GM21515 (cell line): Measurements from ENCODE around the gene RXYLT1.
"Not testable (repeated sequence)": the region's sequence is repeated elsewhere in the genome, so short reads cannot be mapped to it uniquely, and the experiment has no call there.

Source experiments
- ATAC-seq: cut with Tn5 transposase; IDR thresholded peaks from one replicate; pipeline ENCODE4 v1.9.1; 2021; ENCODE audit not compliant: unreplicated experiment

RXYLT1 gene

GRCh38 chr12:63779498-63780481 is at the start of gene RXYLT1:
RXYLT1 (plus strand) TSS chr12:63779909; CDS start chr12:63779961, 52 bp downstream.
- peak; percentile 96 for ATAC-seq

- ATAC-seq = not testable (repeated sequence)
These were observed 46.9 kb upstream of the RXYLT1 start for GRCh38 chr12:63732779-63733178.

GRCh38 chr12:63733585-63733984 is 46.1 kb upstream of the RXYLT1 start:
- not testable (repeated sequence) for ATAC-seq

GRCh38 chr12:63740551-63740950 is 39.2 kb upstream of the RXYLT1 start:
- not testable (repeated sequence) for ATAC-seq

- not testable (repeated sequence) for ATAC-seq
These were observed 38.3 kb upstream of the RXYLT1 start for GRCh38 chr12:63741431-63741830.

- not testable (repeated sequence) for ATAC-seq
These were observed 35.6 kb upstream of the RXYLT1 start for GRCh38 chr12:63744110-63744509.

GRCh38 chr12:63746470-63746869 is 33.2 kb upstream of the RXYLT1 start:
- ATAC-seq = not testable (repeated sequence)

- ATAC-seq = not testable (repeated sequence)
These were observed 32.6 kb upstream of the RXYLT1 start for GRCh38 chr12:63747136-63747535.

- no peak for ATAC-seq
These were observed 32.2 kb upstream of the RXYLT1 start for GRCh38 chr12:63747553-63747952.

GRCh38 chr12:63752283-63752682 is 27.4 kb upstream of the RXYLT1 start:
- no peak for ATAC-seq

- ATAC-seq = no peak
These were observed 26.9 kb upstream of the RXYLT1 start for GRCh38 chr12:63752841-63753240.

GRCh38 chr12:63753743-63754142 is 26.0 kb upstream of the RXYLT1 start:
- no peak for ATAC-seq

- no peak for ATAC-seq
These were observed 15.2 kb upstream of the RXYLT1 start for GRCh38 chr12:63764481-63764880.

GRCh38 chr12:63766498-63766897 is 13.2 kb upstream of the RXYLT1 start:
- no peak for ATAC-seq

- ATAC-seq = no peak
These were observed 9.3 kb upstream of the RXYLT1 start for GRCh38 chr12:63770375-63770774.

GRCh38 chr12:63777340-63777739 is 2.4 kb upstream of the RXYLT1 start:
- no peak for ATAC-seq

- ATAC-seq = no peak
These were observed 2.8 kb downstream of the RXYLT1 start for GRCh38 chr12:63782466-63782865.

GRCh38 chr12:63787306-63787705 is 7.6 kb downstream of the RXYLT1 start:
- no peak for ATAC-seq

GRCh38 chr12:63790608-63790945 is 10.9 kb downstream of the RXYLT1 start:
- no peak for ATAC-seq

- no peak for ATAC-seq
These were observed 12.6 kb downstream of the RXYLT1 start for GRCh38 chr12:63792338-63792737.

GRCh38 chr12:63795032-63795687 is 15.5 kb downstream of the RXYLT1 start:
- ATAC-seq = no peak

- ATAC-seq = no peak
These were observed 16.2 kb downstream of the RXYLT1 start for GRCh38 chr12:63795944-63796343.
